Kidney (tissue), 14 donors: ENCODE measurements around the gene MCHR1. TPM values are rescaled to one million over a fixed set of nuclear protein-coding genes. Genes with fewer than 3 reads are reported as not detected.
A peak's percentile ranks its signal among the peaks of the same experiment; 100 is the strongest.

Source experiments
- DNase-seq, 5 donors: peaks; one replicate each; pipeline ENCODE4 v3.0.0-alpha.2; 2013 to 2020
- FAIRE-seq: peaks from 2 replicates; lab custom pipeline; 2012; peaks lifted over from hg19 to GRCh38; lab: Jason Lieb, UNC
- H3K27ac ChIP-seq, 2 donors: one replicate each; pipeline ENCODE4 v1.7.0; 2013; ENCODE audit warnings: low read depth in 2 of 2, low read length in 2 of 2, inconsistent platforms in 1 of 2
- H3K27me3 ChIP-seq: one replicate; pipeline ENCODE4 v1.7.1; 2013; ENCODE audit warnings: low read length, inconsistent platforms; ENCODE audit not compliant: control insufficient read depth, insufficient read depth
- H3K36me3 ChIP-seq, 3 donors: one replicate each; pipeline versions ENCODE4 v1.7.0 to v1.7.1; 2013; ENCODE audit warnings: low read length in 3 of 3, control low read depth in 1 of 3, inconsistent platforms in 1 of 3; ENCODE audit not compliant: insufficient read depth in 3 of 3, control insufficient read depth in 2 of 3
- H3K4me1 ChIP-seq, 3 donors: one replicate each; pipeline versions ENCODE4 v1.7.0 to v1.7.1; 2013; ENCODE audit warnings: low read length in 3 of 3, inconsistent platforms in 1 of 3, low read depth in 1 of 3; ENCODE audit not compliant: control insufficient read depth in 2 of 3, insufficient read depth in 2 of 3
- H3K4me3 ChIP-seq, 3 donors: one replicate each; pipeline versions ENCODE4 v1.7.0 to v1.8.1; 2013; ENCODE audit warnings: low read length in 3 of 3, control low read depth in 1 of 3, inconsistent platforms in 1 of 3
- H3K9ac ChIP-seq, 3 donors: one replicate each; pipeline versions ENCODE4 v1.7.0 to v1.7.1; 2013; ENCODE audit warnings: low read length in 3 of 3, control low read depth in 1 of 3, inconsistent platforms in 1 of 3
- H3K9me3 ChIP-seq, 3 donors: one replicate each; pipeline versions ENCODE4 v1.7.0 to v1.7.1; 2013; ENCODE audit warnings: low read length in 3 of 3, control low read depth in 1 of 3, inconsistent platforms in 1 of 3; ENCODE audit not compliant: control insufficient read depth in 2 of 3, insufficient read depth in 1 of 3
- intact Hi-C: fragments of 100-400 bp; cut with DNase I; formaldehyde crosslinking; loops from one replicate; pipeline ENCODE4 v1.11.1; 2022
- polyA plus RNA-seq: library from polyadenylated mRNA; stranded (reverse); fragments of 350-450 nt; fragmentation: Illumina TruSeq; extraction: RNeasy Lipid Tissue Mini Kit (QIAGEN cat#74804); gene quantifications from one replicate; pipeline ENCODE4 v1.2.3, GENCODE V29; 2014; ENCODE audit warnings: low read depth, low replicate concordance; ENCODE audit not compliant: insufficient read depth
- total RNA-seq: library from RNA; stranded (reverse); fragmentation: NEBNext Ultra II Directional; extraction: Animal tissue kit (Norgen Biotek cat#: 25700); gene quantifications from one replicate; pipeline ENCODE4 v1.2.1, GENCODE V29; 2021
- TF ChIP-seq, protein P1 (sequence below): IDR thresholded peaks from 3 replicates; pipeline ENCODE4 v1.5.1; 2012; ENCODE audit warnings: mild to moderate bottlenecking, moderate library complexity, borderline replicate concordance; ENCODE audit not compliant: insufficient read depth; ENCODE audit errors: extremely low read depth
- donor health status: control.
- donor health status: control.
- donor health status: control.
- donor health status: control.
- donor health status: control.
- donor health status: DM: yes; HTN: yes; CAD: no.
- donor health status: Normal renal cell carcinoma (clear cell type).

MCHR1 gene
- total and polyA plus RNA-seq, 2 donors from 2014 or later: not detected

DNA sequence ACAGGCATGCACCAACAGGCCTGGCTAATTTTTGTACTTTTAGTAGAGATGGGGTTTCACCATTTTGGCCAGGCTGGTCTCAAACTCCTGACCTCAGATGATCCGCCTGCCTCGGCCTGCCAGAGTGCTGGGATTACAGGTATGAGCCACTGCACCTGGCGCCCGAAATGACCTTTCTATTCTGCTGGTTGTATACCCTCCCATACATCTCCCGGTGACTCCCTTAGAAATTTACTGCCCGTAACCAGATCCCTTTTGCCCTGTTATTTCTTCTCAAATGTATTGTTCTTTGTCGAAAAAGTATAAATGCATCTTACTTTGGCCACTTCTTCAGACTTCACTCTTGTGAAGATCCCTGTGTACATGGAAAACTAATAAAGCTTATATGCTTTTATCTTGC, 22.0 kb downstream of the MCHR1 start:
- peak in 3 of 5 donors; percentile 41 to 61 (median 51) for DNase-seq
- no peak overlapping the region for H3K27ac ChIP-seq
- H3K9ac ChIP-seq: no peak overlapping the region
- no peaks in the 10 kb centered on the region for H3K9me3 ChIP-seq
- intact Hi-C loops: no loop called here
- H3K36me3 ChIP-seq: no peaks in the 10 kb centered on the region
- no peak overlapping the region for H3K4me3 ChIP-seq
- TF ChIP-seq, protein P1, sequence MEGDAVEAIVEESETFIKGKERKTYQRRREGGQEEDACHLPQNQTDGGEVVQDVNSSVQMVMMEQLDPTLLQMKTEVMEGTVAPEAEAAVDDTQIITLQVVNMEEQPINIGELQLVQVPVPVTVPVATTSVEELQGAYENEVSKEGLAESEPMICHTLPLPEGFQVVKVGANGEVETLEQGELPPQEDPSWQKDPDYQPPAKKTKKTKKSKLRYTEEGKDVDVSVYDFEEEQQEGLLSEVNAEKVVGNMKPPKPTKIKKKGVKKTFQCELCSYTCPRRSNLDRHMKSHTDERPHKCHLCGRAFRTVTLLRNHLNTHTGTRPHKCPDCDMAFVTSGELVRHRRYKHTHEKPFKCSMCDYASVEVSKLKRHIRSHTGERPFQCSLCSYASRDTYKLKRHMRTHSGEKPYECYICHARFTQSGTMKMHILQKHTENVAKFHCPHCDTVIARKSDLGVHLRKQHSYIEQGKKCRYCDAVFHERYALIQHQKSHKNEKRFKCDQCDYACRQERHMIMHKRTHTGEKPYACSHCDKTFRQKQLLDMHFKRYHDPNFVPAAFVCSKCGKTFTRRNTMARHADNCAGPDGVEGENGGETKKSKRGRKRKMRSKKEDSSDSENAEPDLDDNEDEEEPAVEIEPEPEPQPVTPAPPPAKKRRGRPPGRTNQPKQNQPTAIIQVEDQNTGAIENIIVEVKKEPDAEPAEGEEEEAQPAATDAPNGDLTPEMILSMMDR: no peak
- no peak for FAIRE-seq
- no peaks in the 10 kb centered on the region for H3K4me1 ChIP-seq
- no peaks in the 10 kb centered on the region for H3K27me3 ChIP-seq

DNA sequence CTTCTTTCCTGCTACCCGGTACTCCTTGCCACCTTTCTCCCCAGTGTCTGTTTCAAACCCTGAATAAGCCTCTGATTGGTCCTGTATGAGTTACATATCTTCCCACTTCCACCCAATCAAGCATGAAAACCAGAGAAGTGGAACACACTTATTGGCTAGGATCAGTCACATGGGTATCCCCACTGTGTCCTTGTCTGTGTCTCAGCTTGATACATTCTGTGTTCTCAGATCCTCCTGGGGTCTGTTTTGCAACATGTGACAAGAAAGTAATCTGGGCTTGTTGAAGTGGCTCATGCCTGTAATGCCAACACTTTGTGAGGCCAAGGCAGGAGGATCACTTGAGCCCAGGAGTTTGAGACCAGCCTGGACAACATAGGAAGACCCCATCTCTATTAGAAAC, 23.9 kb downstream of the MCHR1 start:
- intact Hi-C loops: no loop called here
- FAIRE-seq (no peak), DNase-seq (no peak)
- Histone ChIP-seq H3K9ac (no peak overlapping the region), H3K4me3 (no peak overlapping the region), H3K27ac (no peak overlapping the region), H3K4me1 (no peaks in the 10 kb centered on the region), H3K36me3 (no peaks in the 10 kb centered on the region), H3K9me3 (no peaks in the 10 kb centered on the region), H3K27me3 (no peaks in the 10 kb centered on the region)
- TF ChIP-seq, protein P1: no peak

DNA sequence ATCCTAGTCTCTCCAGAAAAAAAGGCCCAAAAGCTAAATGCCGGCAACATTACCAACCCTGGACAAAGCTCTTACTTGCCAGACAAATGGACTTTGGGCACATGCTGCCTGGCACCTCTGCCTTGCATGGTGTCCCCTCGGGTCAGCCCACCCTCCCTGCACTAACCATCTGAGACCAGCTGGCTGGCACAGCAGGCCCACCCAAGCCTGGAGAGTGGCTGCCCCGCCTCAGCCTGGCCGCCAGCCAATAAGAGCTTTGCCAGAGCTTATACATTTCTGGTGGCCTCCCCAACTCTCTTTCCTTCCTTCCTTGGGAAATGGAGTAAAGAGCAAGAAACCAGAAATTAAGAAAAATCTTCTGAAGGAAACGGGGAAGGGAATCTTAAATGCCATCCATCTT, 24.5 kb downstream of the MCHR1 start:
- H3K9me3 ChIP-seq: no peaks in the 10 kb centered on the region

More for the DNA sequence above, 24.5 kb downstream of the MCHR1 start:
- FAIRE-seq (no peak), DNase-seq (no peak)
- no peaks in the 10 kb centered on the region for H3K36me3 ChIP-seq
- TF ChIP-seq, protein P1: no peak
- no peak overlapping the region for H3K9ac ChIP-seq
- intact Hi-C loops: no loop called here
- H3K27ac ChIP-seq: no peak overlapping the region
- H3K4me1 ChIP-seq: no peaks in the 10 kb centered on the region
- no peak overlapping the region for H3K4me3 ChIP-seq
- H3K27me3 ChIP-seq: no peaks in the 10 kb centered on the region
